Stimulated activated naive CD8-positive, alpha-beta T cell treated with anti-CD3 and anti-CD28 coated beads, Interleukin-15, Interleukin-2, amounts not matched to agents 100 ng/mL and 50 ng/mL, for 24 hours (primary cell): Measurements from ENCODE around the gene NGEF.
"Not testable (repeated sequence)": the region's sequence is repeated elsewhere in the genome, so short reads cannot be mapped to it uniquely, and the experiment has no call there.

Source experiments
- H3K27ac Mint-ChIP-seq: one replicate; pipeline ENCODE4 v1.8.0; 2021; ENCODE audit warnings: mild to moderate bottlenecking, mixed read lengths
- H3K27me3 Mint-ChIP-seq: one replicate; pipeline ENCODE4 v1.8.0; 2021; ENCODE audit warnings: mixed read lengths
- H3K36me3 Mint-ChIP-seq: one replicate; pipeline ENCODE4 v1.8.0; 2021; ENCODE audit warnings: low read depth, mixed read lengths
- H3K4me1 Mint-ChIP-seq: one replicate; pipeline ENCODE4 v1.8.0; 2021; ENCODE audit warnings: low read depth, mixed read lengths
- H3K4me3 Mint-ChIP-seq: one replicate; pipeline ENCODE4 v1.8.0; 2021; ENCODE audit warnings: mild to moderate bottlenecking, mixed read lengths
- H3K9me3 Mint-ChIP-seq: one replicate; pipeline ENCODE4 v1.8.0; 2021; ENCODE audit warnings: mixed read lengths

NGEF gene

DNA sequence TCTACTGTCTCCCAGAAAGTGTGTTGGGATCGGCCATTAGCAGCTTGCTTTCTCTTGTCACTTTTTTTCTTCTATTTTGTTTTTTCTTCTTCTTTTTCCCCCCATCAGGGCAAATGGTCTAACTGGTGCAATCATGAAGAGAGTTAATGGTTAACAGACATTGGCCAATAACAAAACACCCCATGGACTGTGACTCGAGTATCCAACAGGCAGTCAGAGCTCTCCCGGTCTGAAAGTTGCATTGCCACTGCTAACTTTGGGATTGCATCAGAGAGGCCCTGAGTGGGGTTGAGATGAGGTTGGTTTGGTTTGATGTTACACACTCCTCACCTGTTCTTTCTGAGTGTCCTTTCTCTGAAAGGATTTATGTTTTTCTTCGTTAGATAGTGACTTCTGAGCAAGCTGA lies 155.9 kb downstream of the NGEF start:
- Mint-ChIP-seq H3K9me3 (no peaks in the 10 kb centered on the region), H3K36me3 (peaks cover 50% of the 10 kb centered on the region), H3K27ac (no peak overlapping the region), H3K4me3 (no peak overlapping the region), H3K4me1 (no peaks in the 10 kb centered on the region), H3K27me3 (no peaks in the 10 kb centered on the region)

DNA sequence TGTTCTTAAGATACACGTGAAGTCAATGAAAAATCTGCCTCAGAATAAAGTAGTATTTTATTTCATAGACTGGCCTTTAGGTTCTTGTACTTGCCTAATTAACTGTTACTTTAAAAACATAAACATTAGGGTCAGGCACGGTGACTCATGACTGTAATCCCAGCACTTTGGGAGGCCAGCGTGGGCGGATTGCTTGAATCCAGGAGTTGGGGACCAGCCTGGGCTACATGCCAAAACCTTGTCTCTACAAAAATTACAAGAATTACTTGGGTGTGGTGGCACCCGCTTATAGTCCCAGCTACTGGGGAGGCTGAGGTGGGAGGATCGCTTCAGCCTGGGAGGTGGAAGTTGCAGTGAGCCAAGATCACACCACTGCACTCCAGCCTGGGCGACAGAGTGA lies 159.0 kb downstream of the NGEF start:
- peaks cover 59% of the 10 kb centered on the region for H3K36me3 Mint-ChIP-seq
- H3K4me3 Mint-ChIP-seq = no peak overlapping the region
- H3K9me3 Mint-ChIP-seq = no peaks in the 10 kb centered on the region
- H3K27ac Mint-ChIP-seq = no peak overlapping the region
- no peaks in the 10 kb centered on the region for H3K4me1 Mint-ChIP-seq
- no peaks in the 10 kb centered on the region for H3K27me3 Mint-ChIP-seq

DNA sequence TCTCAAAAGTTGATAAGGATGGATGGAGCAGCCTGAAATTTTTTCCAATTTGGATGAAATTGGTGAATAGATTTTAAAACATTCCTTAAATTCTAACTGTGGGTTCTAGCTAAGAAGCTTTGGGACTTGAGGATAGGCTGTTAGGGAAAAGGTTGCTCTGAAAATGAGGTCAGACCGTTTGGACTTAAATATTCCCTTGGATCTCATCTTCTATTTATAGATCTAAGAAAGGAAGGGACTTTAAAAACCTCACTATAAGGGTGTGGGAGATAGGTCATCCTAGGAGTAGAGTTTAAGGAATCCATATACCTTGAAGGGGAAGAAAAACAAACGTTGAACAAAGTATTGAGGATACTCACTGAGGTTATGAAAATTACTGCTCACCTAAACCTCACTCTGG lies 160.4 kb downstream of the NGEF start:
- H3K4me1 Mint-ChIP-seq = no peaks in the 10 kb centered on the region
- H3K4me3 Mint-ChIP-seq = no peak overlapping the region
- peak overlapping the region; percentile 36 for H3K27ac Mint-ChIP-seq
- no peaks in the 10 kb centered on the region for H3K9me3 Mint-ChIP-seq
- H3K27me3 Mint-ChIP-seq = no peaks in the 10 kb centered on the region
- peaks cover 60% of the 10 kb centered on the region for H3K36me3 Mint-ChIP-seq

DNA sequence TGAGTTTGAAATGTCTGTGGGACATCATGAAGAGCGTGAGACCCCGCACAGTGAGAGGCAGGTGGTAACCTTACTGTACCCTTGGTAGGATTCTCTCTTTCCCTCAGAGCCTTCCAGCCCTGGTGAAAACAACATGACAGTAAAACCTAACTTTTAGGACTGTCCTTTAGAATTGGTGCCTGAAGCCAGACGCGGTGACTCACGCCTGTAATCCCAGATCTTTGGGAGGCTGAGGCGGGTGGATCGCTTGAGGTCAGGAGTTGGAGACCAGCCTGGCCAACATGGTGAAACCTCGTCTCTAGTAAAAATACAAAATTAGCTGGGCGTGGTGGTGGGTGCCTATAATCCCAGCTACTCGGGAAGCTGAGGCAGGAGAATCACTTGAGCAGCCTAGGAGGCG lies 161.0 kb downstream of the NGEF start:
- peaks cover 60% of the 10 kb centered on the region for H3K36me3 Mint-ChIP-seq
- not testable (repeated sequence) for H3K4me1 Mint-ChIP-seq, H3K27ac Mint-ChIP-seq, H3K4me3 Mint-ChIP-seq, H3K9me3 Mint-ChIP-seq, H3K27me3 Mint-ChIP-seq

DNA sequence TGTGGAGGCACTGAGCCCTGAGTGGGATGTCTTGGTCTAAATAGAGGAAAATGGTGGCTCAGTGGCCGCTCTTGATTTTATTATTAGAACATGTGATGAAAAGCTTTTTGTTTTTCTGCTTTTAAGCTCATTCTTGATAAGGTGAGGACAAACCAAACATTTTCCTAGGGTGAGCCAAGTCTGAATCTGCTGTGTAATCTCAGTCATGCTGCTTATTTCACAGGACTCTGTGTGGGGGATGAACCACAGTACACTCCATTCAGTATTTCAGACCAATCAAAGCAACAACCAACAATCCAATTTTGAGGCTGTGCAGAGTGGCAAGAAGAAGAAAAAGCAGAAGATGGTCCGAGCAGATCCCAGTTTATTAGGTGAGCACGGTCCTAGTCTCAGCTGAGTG lies 163.0 kb downstream of the NGEF start:
- H3K27ac Mint-ChIP-seq = no peak overlapping the region
- H3K4me3 Mint-ChIP-seq = no peak overlapping the region
- no peaks in the 10 kb centered on the region for H3K27me3 Mint-ChIP-seq
- H3K9me3 Mint-ChIP-seq = no peaks in the 10 kb centered on the region
- no peaks in the 10 kb centered on the region for H3K4me1 Mint-ChIP-seq
- peaks cover 64% of the 10 kb centered on the region for H3K36me3 Mint-ChIP-seq

DNA sequence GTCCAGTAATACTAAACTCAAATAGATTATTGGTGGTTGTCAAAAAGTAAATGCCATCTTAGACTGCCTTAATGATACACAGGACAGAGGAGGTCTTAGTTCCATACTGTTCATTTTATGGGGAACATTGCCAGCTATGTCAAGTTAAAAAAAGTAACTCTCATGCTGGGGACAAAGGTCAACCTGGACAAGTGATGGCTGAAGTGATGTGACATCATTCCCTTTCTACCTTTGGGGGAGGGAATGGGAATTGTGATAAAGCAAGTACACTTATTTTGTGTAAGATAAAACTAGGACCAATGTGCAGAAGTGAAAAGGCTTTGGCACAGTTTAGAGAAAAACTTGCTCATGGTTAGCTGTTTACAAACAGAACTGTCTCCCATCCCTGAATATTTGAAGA lies 167.0 kb downstream of the NGEF start:
- H3K4me3 Mint-ChIP-seq = no peak overlapping the region

DNA sequence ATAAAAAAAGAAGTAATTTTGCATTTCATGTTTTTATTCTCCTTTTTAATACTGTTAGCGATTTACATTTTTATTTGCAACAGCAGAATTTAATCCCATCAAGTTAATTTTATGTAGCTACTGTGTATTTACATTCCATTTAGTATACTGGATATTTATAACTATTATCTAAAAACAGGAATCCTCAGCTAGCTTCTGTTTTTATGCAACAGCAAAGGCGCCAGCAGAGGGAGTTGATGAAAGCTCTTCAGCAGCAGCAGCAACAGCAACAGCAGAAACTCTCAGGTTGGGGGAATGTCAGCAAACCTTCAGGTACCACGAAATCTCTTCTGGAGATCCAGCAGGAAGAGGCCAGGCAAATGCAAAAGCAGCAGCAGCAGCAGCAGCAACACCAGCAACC lies 169.2 kb downstream of the NGEF start:
- no peak overlapping the region for H3K27ac Mint-ChIP-seq
- no peaks in the 10 kb centered on the region for H3K27me3 Mint-ChIP-seq
- peaks cover 13% of the 10 kb centered on the region for H3K4me1 Mint-ChIP-seq
- H3K4me3 Mint-ChIP-seq = no peak overlapping the region
- H3K9me3 Mint-ChIP-seq = no peaks in the 10 kb centered on the region
- peaks cover 77% of the 10 kb centered on the region for H3K36me3 Mint-ChIP-seq

More for the DNA sequence above, 167.0 kb downstream of the NGEF start:
- Mint-ChIP-seq H3K4me1 (no peaks in the 10 kb centered on the region), H3K27me3 (no peaks in the 10 kb centered on the region), H3K27ac (no peak overlapping the region), H3K9me3 (no peaks in the 10 kb centered on the region), H3K36me3 (peaks cover 79% of the 10 kb centered on the region)

DNA sequence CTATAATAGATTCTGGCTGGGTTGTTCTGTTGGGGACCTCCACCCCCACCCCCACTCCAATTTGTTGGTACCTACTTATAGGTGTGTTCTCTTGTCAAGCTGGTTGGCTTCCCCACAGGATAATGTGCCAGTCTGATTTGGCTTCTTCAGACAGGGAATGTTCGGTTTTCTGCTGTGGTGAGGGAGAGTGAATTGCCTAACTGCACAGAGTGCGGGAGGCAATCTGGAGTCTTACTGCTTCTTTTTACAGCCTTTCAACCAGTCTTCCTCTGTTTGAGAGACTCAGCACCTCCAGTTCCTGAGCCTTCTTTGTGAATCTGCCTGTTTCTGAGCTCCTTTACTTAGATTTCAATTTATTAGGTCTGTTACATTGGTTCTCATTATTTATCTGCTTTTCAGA lies 170.4 kb downstream of the NGEF start:
- H3K27ac Mint-ChIP-seq = no peak overlapping the region
- peaks cover 65% of the 10 kb centered on the region for H3K36me3 Mint-ChIP-seq
- no peaks in the 10 kb centered on the region for H3K27me3 Mint-ChIP-seq
- H3K4me1 Mint-ChIP-seq = peaks cover 24% of the 10 kb centered on the region
- H3K4me3 Mint-ChIP-seq = no peak overlapping the region
- no peaks in the 10 kb centered on the region for H3K9me3 Mint-ChIP-seq

DNA sequence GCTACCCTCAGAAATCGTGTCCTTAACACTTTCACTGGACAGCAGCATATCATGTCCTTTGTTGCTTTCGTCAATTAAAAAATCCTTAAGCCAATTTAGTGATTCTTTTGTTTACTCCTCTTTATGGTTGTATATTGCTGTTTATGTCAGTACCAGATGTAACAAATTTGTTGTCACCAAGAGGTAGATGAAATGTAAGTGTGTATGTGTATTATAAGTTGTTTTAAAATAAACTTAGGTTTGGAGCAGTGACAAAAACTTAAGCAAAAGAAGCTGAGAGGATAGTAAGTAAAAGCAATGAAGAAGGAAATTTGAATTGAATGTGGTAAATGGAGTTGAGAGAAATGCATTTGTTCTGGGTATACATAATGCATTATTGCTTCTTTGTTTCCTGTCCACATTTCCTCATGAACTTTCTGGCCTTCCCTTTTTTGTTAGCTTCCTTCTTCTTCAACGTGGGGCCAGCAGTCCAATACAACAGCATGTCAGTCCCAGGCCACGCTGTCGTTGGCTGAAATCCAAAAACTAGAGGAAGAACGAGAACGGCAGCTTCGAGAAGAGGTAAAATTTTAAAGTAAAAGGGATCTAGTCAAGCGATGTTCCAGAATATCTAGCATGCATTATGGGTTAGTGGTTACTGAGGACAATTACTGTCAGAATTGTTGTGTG lies 173.5 kb downstream of the NGEF start:
- Mint-ChIP-seq H3K27me3 (no peaks in the 10 kb centered on the region), H3K27ac (peak overlapping the region; percentile 41), H3K4me1 (peaks cover 35% of the 10 kb centered on the region), H3K36me3 (peaks cover 63% of the 10 kb centered on the region), H3K9me3 (no peaks in the 10 kb centered on the region), H3K4me3 (no peak overlapping the region)

DNA sequence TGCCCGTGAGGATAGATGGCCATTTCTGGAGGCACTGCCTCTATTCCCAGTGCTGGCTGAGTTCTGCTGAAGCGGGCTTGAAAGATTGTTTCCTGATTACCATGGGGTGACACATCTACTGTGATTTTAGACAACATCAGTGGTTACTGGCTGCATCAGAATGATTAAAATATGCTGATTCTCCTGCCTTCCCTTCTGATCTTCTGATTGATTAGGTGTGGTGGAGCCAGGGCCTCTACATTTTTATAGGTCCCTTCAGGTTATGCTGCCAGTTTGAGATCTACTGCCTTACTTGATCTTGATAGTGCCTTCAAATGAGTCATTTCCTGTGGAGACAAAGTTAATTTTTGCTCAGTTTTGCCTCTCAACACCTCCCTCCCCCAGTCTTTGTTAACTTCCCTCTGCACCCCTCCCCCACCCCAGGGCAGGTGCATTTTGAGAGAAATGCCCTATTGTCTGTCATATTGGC lies 174.6 kb downstream of the NGEF start:
- peak overlapping the region; percentile 46 for H3K4me3 Mint-ChIP-seq
- H3K36me3 Mint-ChIP-seq = peaks cover 66% of the 10 kb centered on the region
- no peaks in the 10 kb centered on the region for H3K27me3 Mint-ChIP-seq
- H3K27ac Mint-ChIP-seq = peak overlapping the region; percentile 83
- H3K4me1 Mint-ChIP-seq = peaks cover 35% of the 10 kb centered on the region
- no peaks in the 10 kb centered on the region for H3K9me3 Mint-ChIP-seq

DNA sequence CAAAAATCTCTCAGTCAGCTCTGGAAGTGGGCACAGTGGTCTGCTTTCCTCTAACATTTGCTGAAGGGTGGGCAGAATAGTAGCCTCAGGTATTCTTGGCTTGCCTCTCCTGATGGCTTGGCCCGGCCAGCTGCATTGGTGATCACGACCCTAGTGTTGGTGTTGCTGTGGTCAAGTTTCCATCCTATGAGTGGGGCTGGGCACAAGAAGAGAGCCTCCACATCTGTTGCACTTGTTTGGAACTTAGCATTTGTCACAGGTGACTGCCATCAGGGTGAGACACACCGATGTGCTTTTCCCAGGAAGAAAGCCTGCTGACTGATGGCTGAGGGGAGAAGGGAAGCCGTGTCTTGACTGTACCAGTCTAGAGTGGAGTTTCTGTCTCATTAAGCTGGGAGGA lies 176.1 kb downstream of the NGEF start:
- Mint-ChIP-seq H3K4me1 (peaks cover 35% of the 10 kb centered on the region), H3K9me3 (no peaks in the 10 kb centered on the region), H3K27ac (peak overlapping the region; percentile 51), H3K4me3 (no peak overlapping the region), H3K36me3 (peaks cover 67% of the 10 kb centered on the region), H3K27me3 (no peaks in the 10 kb centered on the region)

DNA sequence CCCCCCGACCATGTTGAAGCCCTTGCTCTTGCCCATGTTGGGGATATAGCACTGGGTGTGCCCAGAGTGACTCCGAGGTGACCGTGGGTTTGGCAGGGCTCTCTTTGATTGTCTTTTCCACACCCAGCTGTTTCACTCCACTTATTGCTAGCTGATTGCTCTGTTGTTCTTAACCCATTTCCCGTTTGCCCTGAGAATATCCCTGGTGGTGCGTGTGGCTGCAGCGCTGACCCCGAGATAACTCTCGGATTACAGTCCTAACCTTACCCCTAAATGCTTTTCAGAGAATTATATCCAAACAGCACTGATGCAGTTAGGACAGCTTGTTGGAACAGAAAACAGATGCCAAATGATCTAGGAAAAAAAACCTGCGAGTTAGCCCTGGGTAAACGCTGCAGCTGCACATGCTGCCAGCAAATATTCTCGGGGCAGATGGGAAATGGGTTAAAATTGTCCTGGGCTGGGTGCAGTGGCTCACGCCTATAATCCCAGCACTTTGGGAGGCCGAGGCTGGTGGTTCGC lies 177.3 kb downstream of the NGEF start:
- Mint-ChIP-seq H3K4me3 (no peak overlapping the region), H3K4me1 (peaks cover 35% of the 10 kb centered on the region), H3K27ac (no peak overlapping the region), H3K36me3 (peaks cover 72% of the 10 kb centered on the region), H3K27me3 (no peaks in the 10 kb centered on the region), H3K9me3 (no peaks in the 10 kb centered on the region)

DNA sequence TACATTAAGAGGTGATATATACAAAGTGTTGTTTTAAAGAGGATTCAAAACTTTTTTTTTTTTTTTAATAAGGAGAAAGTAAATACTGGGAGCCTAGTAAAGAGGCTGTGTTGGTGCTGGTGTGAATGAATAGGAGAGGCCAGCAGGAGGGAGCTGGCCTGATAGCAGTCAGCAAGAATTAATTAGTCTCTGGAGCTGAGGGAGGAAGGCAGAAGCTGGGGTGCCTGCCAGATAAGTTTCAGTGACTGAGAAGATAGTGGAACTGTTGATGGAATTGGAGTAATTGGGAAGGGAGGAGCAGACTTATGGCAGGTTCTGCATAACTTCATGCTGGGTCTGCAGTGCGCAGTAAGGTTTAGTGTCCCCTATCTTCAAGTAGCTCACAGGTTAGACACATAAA lies 179.2 kb downstream of the NGEF start:
- no peaks in the 10 kb centered on the region for H3K27me3 Mint-ChIP-seq
- peak overlapping the region; percentile 42 for H3K27ac Mint-ChIP-seq
- H3K9me3 Mint-ChIP-seq = no peaks in the 10 kb centered on the region
- H3K4me1 Mint-ChIP-seq = peaks cover 22% of the 10 kb centered on the region
- H3K4me3 Mint-ChIP-seq = no peak overlapping the region
- H3K36me3 Mint-ChIP-seq = peaks cover 70% of the 10 kb centered on the region

DNA sequence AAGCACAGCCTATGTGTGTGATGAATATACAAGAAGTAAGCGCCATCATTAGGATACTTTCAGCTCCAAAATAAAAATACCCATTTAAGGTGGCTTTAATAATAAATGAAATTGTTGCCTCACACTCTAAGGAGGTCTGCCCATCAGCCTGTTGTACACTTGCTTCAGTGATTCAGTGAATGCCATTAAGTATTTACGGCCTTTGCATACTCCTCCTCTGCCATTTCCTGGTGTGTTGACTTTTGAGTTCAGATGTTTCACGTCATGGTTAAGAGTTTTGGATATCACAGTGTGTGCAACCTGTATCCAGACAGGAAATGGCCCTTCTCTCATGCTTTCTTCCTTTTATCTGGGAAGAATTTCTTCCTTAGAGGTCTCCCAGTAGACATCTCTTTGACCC lies 181.6 kb downstream of the NGEF start:
- peaks cover 5% of the 10 kb centered on the region for H3K4me1 Mint-ChIP-seq
- H3K4me3 Mint-ChIP-seq = no peak overlapping the region
- H3K27me3 Mint-ChIP-seq = no peaks in the 10 kb centered on the region
- H3K36me3 Mint-ChIP-seq = peaks cover 80% of the 10 kb centered on the region
- no peak overlapping the region for H3K27ac Mint-ChIP-seq
- H3K9me3 Mint-ChIP-seq = no peaks in the 10 kb centered on the region

DNA sequence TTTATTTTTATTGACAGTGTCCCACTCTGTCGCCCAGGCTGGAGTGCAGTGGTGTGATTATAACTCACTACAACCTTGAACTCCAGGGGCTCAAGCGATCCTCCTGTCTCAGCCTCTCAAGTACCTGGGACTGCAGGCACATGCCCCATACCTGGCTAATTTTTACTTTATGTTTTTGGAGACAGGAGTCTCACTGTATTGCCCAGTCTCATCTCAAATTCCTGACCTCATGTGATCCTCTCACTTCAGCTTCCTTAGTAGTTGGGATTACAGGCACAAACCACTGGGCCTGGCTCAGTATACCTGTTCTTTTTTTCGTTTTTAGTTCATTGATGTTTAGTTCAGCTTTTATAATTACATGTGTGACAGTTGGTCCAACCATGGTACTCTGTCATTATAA lies 183.1 kb downstream of the NGEF start:
- no peaks in the 10 kb centered on the region for H3K9me3 Mint-ChIP-seq
- H3K4me3 Mint-ChIP-seq = no peak overlapping the region
- H3K4me1 Mint-ChIP-seq = peaks cover 3% of the 10 kb centered on the region
- H3K27ac Mint-ChIP-seq = no peak overlapping the region
- H3K27me3 Mint-ChIP-seq = no peaks in the 10 kb centered on the region
- peaks cover 85% of the 10 kb centered on the region for H3K36me3 Mint-ChIP-seq
